Activated naive CD8-positive, alpha-beta T cell treated with anti-CD3 and anti-CD28 coated beads for 36 hours (primary cell): Measurements from ENCODE around the gene ZNF281. TPM values are rescaled to one million over a fixed set of nuclear protein-coding genes. Genes with fewer than 3 reads are reported as not detected.
"Not testable (repeated sequence)": the region's sequence is repeated elsewhere in the genome, so short reads cannot be mapped to it uniquely, and the experiment has no call there.

ENCODE experiments used
- DNase-seq: peaks from one replicate; pipeline ENCODE4 v3.0.0; 2021
- H3K27ac Mint-ChIP-seq: one replicate; pipeline ENCODE4 v1.8.0; 2022; ENCODE audit warnings: mild to moderate bottlenecking, moderate library complexity, mixed read lengths
- H3K27me3 Mint-ChIP-seq: one replicate; pipeline ENCODE4 v1.8.0; 2022; ENCODE audit warnings: mild to moderate bottlenecking, mixed read lengths
- H3K36me3 Mint-ChIP-seq: one replicate; pipeline ENCODE4 v1.8.0; 2021; ENCODE audit warnings: mild to moderate bottlenecking, mixed read lengths
- H3K4me1 Mint-ChIP-seq: one replicate; pipeline ENCODE4 v1.8.0; 2021; ENCODE audit warnings: mixed read lengths
- H3K4me3 Mint-ChIP-seq: one replicate; pipeline ENCODE4 v1.8.0; 2022; ENCODE audit warnings: mild to moderate bottlenecking, moderate library complexity, mixed read lengths
- H3K9me3 Mint-ChIP-seq: one replicate; pipeline ENCODE4 v1.8.0; 2022; ENCODE audit warnings: mixed read lengths
- total RNA-seq, 2 experiments: library from RNA; stranded (reverse); gene quantifications; one replicate each; pipeline ENCODE4 v1.2.3, GENCODE V29; 2021

The ZNF281 gene
- total RNA-seq, 2 experiments from 2014 or later: 20.4 to 20.8 TPM

DNA sequence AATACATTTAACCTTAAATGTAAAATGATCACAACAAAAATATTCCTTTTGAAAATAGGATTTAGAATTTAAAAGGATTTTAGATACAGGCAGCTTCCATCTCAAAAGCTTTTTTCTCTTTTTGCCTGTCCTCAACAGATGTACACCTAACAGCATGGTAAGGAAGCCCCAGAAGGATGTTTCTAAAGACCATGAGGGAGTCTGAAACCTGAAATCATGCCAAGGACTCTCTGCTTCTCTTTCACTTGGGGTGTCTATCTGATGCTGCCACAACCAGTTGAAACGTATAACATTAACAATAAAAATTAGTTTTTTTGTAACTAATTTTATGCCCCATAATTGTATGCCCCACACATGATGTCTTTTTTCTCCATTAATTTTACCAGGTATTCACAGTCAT is 5.4 kb upstream of the ZNF281 start:
- Mint-ChIP-seq H3K4me3 (no peak overlapping the region), H3K9me3 (no peaks in the 10 kb centered on the region), H3K4me1 (peaks cover 16% of the 10 kb centered on the region), H3K27me3 (peaks cover 5% of the 10 kb centered on the region), H3K27ac (no peak overlapping the region), H3K36me3 (no peaks in the 10 kb centered on the region)
- DNase-seq: no peak

GRCh38 chr1:200414657-200415056 is 4.8 kb upstream of the ZNF281 start:
- Mint-ChIP-seq H3K4me3 (no peak overlapping the region), H3K27me3 (peaks cover 5% of the 10 kb centered on the region), H3K4me1 (peaks cover 18% of the 10 kb centered on the region), H3K27ac (no peak overlapping the region), H3K36me3 (peaks cover 2% of the 10 kb centered on the region), H3K9me3 (no peaks in the 10 kb centered on the region)
- DNase-seq: no peak

GRCh38 chr1:200413766-200414165 is 3.9 kb upstream of the ZNF281 start:
- H3K27ac Mint-ChIP-seq, H3K4me3 Mint-ChIP-seq, H3K27me3 Mint-ChIP-seq, H3K9me3 Mint-ChIP-seq, H3K36me3 Mint-ChIP-seq, DNase-seq: not testable (repeated sequence)
- peaks cover 22% of the 10 kb centered on the region for H3K4me1 Mint-ChIP-seq

GRCh38 chr1:200411406-200412257 is 1.8 kb upstream of the ZNF281 start:
- Mint-ChIP-seq H3K36me3 (peaks cover 28% of the 10 kb centered on the region), H3K9me3 (peaks cover 3% of the 10 kb centered on the region), H3K27ac (no peak overlapping the region), H3K4me1 (peaks cover 43% of the 10 kb centered on the region), H3K27me3 (no peaks in the 10 kb centered on the region), H3K4me3 (no peak overlapping the region)
- no peak for DNase-seq

GRCh38 chr1:200410566-200410878 is 686 bp upstream of the ZNF281 start:
- H3K9me3 Mint-ChIP-seq: peaks cover 4% of the 10 kb centered on the region
- peaks cover 49% of the 10 kb centered on the region for H3K4me1 Mint-ChIP-seq
- H3K4me3 Mint-ChIP-seq: peak overlapping the region; percentile 88
- DNase-seq: no peak
- H3K36me3 Mint-ChIP-seq: peaks cover 39% of the 10 kb centered on the region
- no peaks in the 10 kb centered on the region for H3K27me3 Mint-ChIP-seq
- peak overlapping the region; percentile 89 for H3K27ac Mint-ChIP-seq

DNA sequence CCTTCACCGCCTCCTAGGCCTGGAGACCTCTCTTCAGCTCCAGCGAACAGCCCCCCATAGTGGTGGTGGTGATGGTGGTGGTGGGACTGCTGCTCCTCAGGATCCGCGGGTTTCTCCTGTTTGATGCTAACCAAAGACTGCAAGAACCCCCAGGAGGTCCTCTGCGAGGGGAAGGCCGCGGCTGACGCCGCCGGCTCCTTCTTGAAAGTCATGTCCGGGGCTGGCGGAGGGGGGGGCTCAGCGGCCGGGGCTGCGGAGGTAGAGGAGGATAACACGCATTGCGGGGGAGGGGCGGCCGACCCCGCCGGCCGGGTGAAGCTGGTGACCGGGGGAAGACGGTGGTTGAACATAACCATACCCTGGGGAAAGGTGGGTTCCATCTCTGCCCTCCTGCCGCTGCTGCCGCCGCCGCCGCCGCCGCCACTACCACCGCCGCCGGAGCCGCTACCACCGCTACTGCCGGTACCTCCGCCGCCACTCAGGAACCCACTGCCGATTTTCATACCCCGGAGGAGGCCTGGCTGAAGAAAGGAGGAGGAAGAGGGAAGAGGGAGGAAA is 554 bp downstream of the ZNF281 start:
- peak; percentile 44 for DNase-seq
- H3K4me1 Mint-ChIP-seq: peaks cover 46% of the 10 kb centered on the region
- H3K4me3 Mint-ChIP-seq: peak overlapping the region; percentile 88
- peak overlapping the region; percentile 89 for H3K27ac Mint-ChIP-seq
- H3K36me3 Mint-ChIP-seq: peaks cover 47% of the 10 kb centered on the region
- peaks cover 4% of the 10 kb centered on the region for H3K9me3 Mint-ChIP-seq
- no peaks in the 10 kb centered on the region for H3K27me3 Mint-ChIP-seq

DNA sequence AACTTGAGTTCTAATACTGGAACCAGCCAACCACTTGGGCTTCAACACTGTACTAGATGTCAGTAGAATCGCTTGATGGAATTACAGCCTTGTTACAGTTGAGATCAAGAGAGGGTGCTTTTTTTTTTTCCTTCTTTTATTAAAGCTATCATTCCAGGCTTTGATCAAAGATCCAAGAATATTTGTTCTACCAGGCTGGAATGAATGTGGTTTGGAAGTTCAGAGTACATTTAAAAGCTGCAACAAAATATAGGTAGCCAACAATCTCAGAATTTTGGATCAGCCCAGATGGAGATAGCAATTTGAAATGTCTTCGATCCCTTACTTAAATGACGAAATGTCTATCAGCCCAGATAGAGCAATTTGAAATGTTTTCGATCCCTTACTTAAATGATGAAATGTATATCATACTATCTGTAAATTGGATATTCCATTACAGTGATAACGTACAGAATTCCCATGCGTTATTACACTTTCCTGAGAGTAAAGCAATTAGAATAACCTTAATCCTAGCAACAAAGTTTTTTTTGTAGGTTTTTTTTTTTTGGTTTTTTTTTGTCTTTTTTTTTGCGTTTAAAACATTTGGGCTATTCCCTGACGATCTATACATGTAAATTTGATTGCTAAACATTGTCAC is 3.6 kb downstream of the ZNF281 start:
- H3K4me1 Mint-ChIP-seq: peaks cover 56% of the 10 kb centered on the region
- peaks cover 4% of the 10 kb centered on the region for H3K9me3 Mint-ChIP-seq
- no peak overlapping the region for H3K27ac Mint-ChIP-seq
- no peak for DNase-seq
- no peaks in the 10 kb centered on the region for H3K27me3 Mint-ChIP-seq
- peak overlapping the region; percentile 40 for H3K4me3 Mint-ChIP-seq
- H3K36me3 Mint-ChIP-seq: peaks cover 59% of the 10 kb centered on the region

- Mint-ChIP-seq H3K27ac (no peak overlapping the region), H3K36me3 (peaks cover 59% of the 10 kb centered on the region), H3K9me3 (peaks cover 4% of the 10 kb centered on the region), H3K27me3 (no peaks in the 10 kb centered on the region), H3K4me3 (peak overlapping the region; percentile 40), H3K4me1 (peaks cover 56% of the 10 kb centered on the region)
- no peak for DNase-seq
Observed at GRCh38 chr1:200405264-200405663, 4.6 kb downstream of the ZNF281 start.

DNA sequence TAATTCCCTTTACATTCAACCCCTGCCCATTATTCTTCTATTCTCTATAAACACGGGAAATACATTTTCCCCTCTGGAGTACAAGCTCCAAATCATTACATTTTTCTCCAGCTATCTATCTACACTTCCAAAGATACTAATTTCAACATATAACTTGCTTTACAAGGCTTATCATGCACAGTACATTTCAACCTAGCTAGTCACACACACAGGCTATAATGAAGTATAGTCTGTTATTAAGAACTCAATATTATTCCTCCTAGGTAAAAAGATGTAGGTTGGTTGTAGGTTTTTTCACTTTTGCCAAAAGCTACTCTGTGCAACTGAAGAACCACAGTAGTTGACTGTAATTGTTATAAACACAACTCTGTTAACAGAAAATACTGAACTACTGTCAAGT is 8.1 kb downstream of the ZNF281 start:
- no peak overlapping the region for H3K4me3 Mint-ChIP-seq
- H3K9me3 Mint-ChIP-seq: peaks cover 1% of the 10 kb centered on the region
- no peak for DNase-seq
- H3K27ac Mint-ChIP-seq: no peak overlapping the region
- H3K36me3 Mint-ChIP-seq: peaks cover 36% of the 10 kb centered on the region
- peaks cover 42% of the 10 kb centered on the region for H3K4me1 Mint-ChIP-seq
- H3K27me3 Mint-ChIP-seq: no peaks in the 10 kb centered on the region

DNA sequence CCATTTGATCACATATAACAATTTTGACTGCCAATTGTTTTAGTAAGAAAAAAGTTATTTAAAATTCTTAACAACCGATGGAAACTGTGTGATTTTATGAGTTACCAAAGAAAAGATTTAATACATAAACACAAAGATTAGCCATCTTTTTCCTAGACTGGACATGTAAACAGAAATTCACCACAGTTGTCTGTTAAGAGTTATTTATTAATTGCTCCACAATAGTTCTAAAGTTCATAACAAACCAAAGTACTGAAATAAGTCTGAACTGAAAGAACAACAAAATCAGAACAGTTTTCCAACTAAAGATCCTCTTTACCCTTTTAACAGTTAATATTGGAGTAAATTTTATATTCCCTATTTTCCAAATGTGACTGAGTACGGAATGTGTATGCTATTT is 8.6 kb downstream of the ZNF281 start:
- H3K4me1 Mint-ChIP-seq: peaks cover 37% of the 10 kb centered on the region
- H3K4me3 Mint-ChIP-seq: no peak overlapping the region
- H3K36me3 Mint-ChIP-seq: peaks cover 31% of the 10 kb centered on the region
- DNase-seq: no peak
- peaks cover 1% of the 10 kb centered on the region for H3K9me3 Mint-ChIP-seq
- H3K27me3 Mint-ChIP-seq: no peaks in the 10 kb centered on the region
- H3K27ac Mint-ChIP-seq: no peak overlapping the region

GRCh38 chr1:200400556-200400955 is 9.3 kb downstream of the ZNF281 start:
- Mint-ChIP-seq H3K4me1 (peaks cover 30% of the 10 kb centered on the region), H3K36me3 (peaks cover 24% of the 10 kb centered on the region), H3K27me3 (no peaks in the 10 kb centered on the region), H3K9me3 (no peaks in the 10 kb centered on the region), H3K27ac (no peak overlapping the region), H3K4me3 (no peak overlapping the region)
- DNase-seq: no peak

DNA sequence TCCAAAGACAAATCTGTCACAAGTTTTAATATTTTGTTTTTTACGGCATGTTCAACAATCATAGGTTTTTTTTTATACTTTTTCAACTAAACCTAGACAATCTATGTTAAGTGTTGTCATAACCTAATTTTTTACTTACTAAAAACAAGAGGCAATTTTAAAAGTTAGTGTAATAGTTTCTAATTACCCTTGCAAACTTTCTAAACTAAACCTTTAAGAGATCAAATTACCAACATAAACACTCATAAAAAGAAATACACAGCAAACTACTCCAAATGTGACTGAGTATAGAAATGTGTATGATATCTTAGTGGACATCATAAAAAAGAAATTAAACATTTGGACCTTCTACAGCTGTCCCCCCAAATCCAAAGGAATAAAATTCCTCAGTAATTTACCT is 10.0 kb downstream of the ZNF281 start:
- Mint-ChIP-seq H3K4me1 (peaks cover 29% of the 10 kb centered on the region), H3K9me3 (no peaks in the 10 kb centered on the region), H3K4me3 (no peak overlapping the region), H3K36me3 (peaks cover 18% of the 10 kb centered on the region), H3K27me3 (no peaks in the 10 kb centered on the region), H3K27ac (no peak overlapping the region)
- DNase-seq: no peak

- H3K27ac Mint-ChIP-seq: no peak overlapping the region
- no peak overlapping the region for H3K4me3 Mint-ChIP-seq
Observed at GRCh38 chr1:200398373-200398772, 11.5 kb downstream of the ZNF281 start.

DNA sequence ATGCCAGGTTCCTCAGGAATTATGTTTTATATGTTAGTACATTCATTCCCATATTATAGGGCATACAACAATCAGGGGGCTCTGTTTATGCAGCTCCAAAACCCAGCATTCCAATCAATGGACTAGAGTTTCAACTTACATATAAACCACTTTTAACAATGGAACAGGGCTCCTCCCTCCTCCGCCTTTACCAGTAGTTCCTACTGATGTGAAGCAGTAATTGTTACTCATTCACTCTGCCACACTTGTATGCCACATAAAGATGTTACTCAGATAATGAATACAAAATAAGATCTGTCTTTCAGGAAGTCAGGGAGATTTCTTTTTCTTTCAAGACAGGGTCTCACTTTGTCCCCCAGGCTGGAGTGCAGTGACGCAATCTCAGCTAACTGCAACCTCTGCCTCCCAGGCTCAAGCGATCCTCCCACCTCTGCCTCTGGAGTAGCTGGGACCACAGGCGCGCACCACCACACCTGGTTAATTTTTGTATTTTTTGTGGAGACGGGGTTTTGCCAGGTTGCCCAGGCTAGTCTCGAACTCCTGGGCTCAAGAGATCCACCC is 17.1 kb downstream of the ZNF281 start:
- no peaks in the 10 kb centered on the region for H3K27me3 Mint-ChIP-seq
- no peak overlapping the region for H3K27ac Mint-ChIP-seq
- no peaks in the 10 kb centered on the region for H3K9me3 Mint-ChIP-seq
- DNase-seq: no peak
- no peak overlapping the region for H3K4me3 Mint-ChIP-seq
- no peaks in the 10 kb centered on the region for H3K36me3 Mint-ChIP-seq
- no peaks in the 10 kb centered on the region for H3K4me1 Mint-ChIP-seq

More at GRCh38 chr1:200398373-200398772, 11.5 kb downstream of the ZNF281 start:
- Mint-ChIP-seq H3K9me3 (no peaks in the 10 kb centered on the region), H3K36me3 (peaks cover 16% of the 10 kb centered on the region), H3K27me3 (no peaks in the 10 kb centered on the region), H3K4me1 (peaks cover 24% of the 10 kb centered on the region)
- no peak for DNase-seq

DNA sequence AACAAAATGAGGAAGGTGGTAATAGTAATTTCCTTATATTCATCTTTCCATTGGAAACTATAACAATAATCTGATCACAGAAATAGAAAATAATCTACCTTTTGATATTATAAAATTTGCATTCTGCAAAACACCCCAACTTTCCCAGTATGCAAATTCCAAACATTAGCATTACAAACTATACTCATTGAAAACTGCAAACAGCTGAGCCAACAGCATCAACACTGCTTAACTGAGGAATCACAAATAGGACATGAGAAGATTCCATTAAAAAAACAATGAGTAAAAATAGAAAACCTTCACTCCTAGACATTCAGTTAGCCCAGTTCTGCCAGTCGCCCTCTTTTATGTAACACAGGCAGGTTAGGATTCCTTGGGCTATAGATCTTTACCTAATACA is 18.1 kb downstream of the ZNF281 start:
- no peak overlapping the region for H3K4me3 Mint-ChIP-seq
- no peak for DNase-seq
- no peaks in the 10 kb centered on the region for H3K36me3 Mint-ChIP-seq
- H3K27ac Mint-ChIP-seq: no peak overlapping the region
- no peaks in the 10 kb centered on the region for H3K4me1 Mint-ChIP-seq
- no peaks in the 10 kb centered on the region for H3K27me3 Mint-ChIP-seq
- no peaks in the 10 kb centered on the region for H3K9me3 Mint-ChIP-seq
